Kidney (tissue), 14 donors: ENCODE measurements around the gene HOXA9. TPM values are rescaled to one million over a fixed set of nuclear protein-coding genes. Genes with fewer than 3 reads are reported as not detected.

Experiments
- DNase-seq, 5 donors: peaks; one replicate each; pipeline ENCODE4 v3.0.0-alpha.2; 2013 to 2020
- FAIRE-seq: peaks from 2 replicates; lab custom pipeline; 2012; peaks lifted over from hg19 to GRCh38; lab: Jason Lieb, UNC
- H3K27ac ChIP-seq, 2 donors: one replicate each; pipeline ENCODE4 v1.7.0; 2013; ENCODE audit warnings: low read depth in 2 of 2, low read length in 2 of 2, inconsistent platforms in 1 of 2
- H3K27me3 ChIP-seq: one replicate; pipeline ENCODE4 v1.7.1; 2013; ENCODE audit warnings: low read length, inconsistent platforms; ENCODE audit not compliant: control insufficient read depth, insufficient read depth
- H3K36me3 ChIP-seq, 3 donors: one replicate each; pipeline versions ENCODE4 v1.7.0 to v1.7.1; 2013; ENCODE audit warnings: low read length in 3 of 3, control low read depth in 1 of 3, inconsistent platforms in 1 of 3; ENCODE audit not compliant: insufficient read depth in 3 of 3, control insufficient read depth in 2 of 3
- H3K4me1 ChIP-seq, 3 donors: one replicate each; pipeline versions ENCODE4 v1.7.0 to v1.7.1; 2013; ENCODE audit warnings: low read length in 3 of 3, inconsistent platforms in 1 of 3, low read depth in 1 of 3; ENCODE audit not compliant: control insufficient read depth in 2 of 3, insufficient read depth in 2 of 3
- H3K4me3 ChIP-seq, 3 donors: one replicate each; pipeline versions ENCODE4 v1.7.0 to v1.8.1; 2013; ENCODE audit warnings: low read length in 3 of 3, control low read depth in 1 of 3, inconsistent platforms in 1 of 3
- H3K9ac ChIP-seq, 3 donors: one replicate each; pipeline versions ENCODE4 v1.7.0 to v1.7.1; 2013; ENCODE audit warnings: low read length in 3 of 3, control low read depth in 1 of 3, inconsistent platforms in 1 of 3
- H3K9me3 ChIP-seq, 3 donors: one replicate each; pipeline versions ENCODE4 v1.7.0 to v1.7.1; 2013; ENCODE audit warnings: low read length in 3 of 3, control low read depth in 1 of 3, inconsistent platforms in 1 of 3; ENCODE audit not compliant: control insufficient read depth in 2 of 3, insufficient read depth in 1 of 3
- CTCF ChIP-seq: IDR thresholded peaks from 3 replicates; pipeline ENCODE4 v1.5.1; 2012; ENCODE audit warnings: mild to moderate bottlenecking, moderate library complexity, borderline replicate concordance; ENCODE audit not compliant: insufficient read depth; ENCODE audit errors: extremely low read depth
- intact Hi-C: fragments of 100-400 bp; cut with DNase I; formaldehyde crosslinking; loops from one replicate; pipeline ENCODE4 v1.11.1; 2022
- polyA plus RNA-seq: library from polyadenylated mRNA; stranded (reverse); fragments of 350-450 nt; fragmentation: Illumina TruSeq; extraction: RNeasy Lipid Tissue Mini Kit (QIAGEN cat#74804); gene quantifications from one replicate; pipeline ENCODE4 v1.2.3, GENCODE V29; 2014; ENCODE audit warnings: low read depth, low replicate concordance; ENCODE audit not compliant: insufficient read depth
- total RNA-seq: library from RNA; stranded (reverse); fragmentation: NEBNext Ultra II Directional; extraction: Animal tissue kit (Norgen Biotek cat#: 25700); gene quantifications from one replicate; pipeline ENCODE4 v1.2.1, GENCODE V29; 2021
- donor health status: control.
- donor health status: control.
- donor health status: control.
- donor health status: control.
- donor health status: control.
- donor health status: DM: yes; HTN: yes; CAD: no.
- donor health status: Normal renal cell carcinoma (clear cell type).

Gene HOXA9
- total and polyA plus RNA-seq, 2 donors from 2014 or later = 36.7 to 36.8 TPM

- no peaks in the 10 kb centered on the region for H3K27me3 ChIP-seq
- FAIRE-seq = no peak
- H3K4me3 ChIP-seq = peak overlapping the region; percentile 49 to 83 (median 60)
- H3K9me3 ChIP-seq = no peaks in the 10 kb centered on the region
- H3K4me1 ChIP-seq = peaks cover 0 to 16% (median 10%) of the 10 kb centered on the region in 3 donors
- H3K9ac ChIP-seq = peak overlapping the region in 2 of 3 donors; percentile 51 to 73
- H3K27ac ChIP-seq = peak overlapping the region; percentile 97 to 98
- intact Hi-C loops = no loop called here
- no peak for TF ChIP-seq CTCF
- H3K36me3 ChIP-seq = peaks cover under 1 to 4% (median 2%) of the 10 kb centered on the region in 3 donors
- DNase-seq = peak in 4 of 5 donors; percentile 41 to 89 (median 85)
These were observed 18.7 kb downstream of the HOXA9 start for GRCh38 chr7:27146491-27147198.

GRCh38 chr7:27145914-27146412 is 19.4 kb downstream of the HOXA9 start:
- Histone ChIP-seq H3K9me3 (no peaks in the 10 kb centered on the region), H3K36me3 (peaks cover 2 to 9% (median 7%) of the 10 kb centered on the region in 3 donors), H3K27me3 (no peaks in the 10 kb centered on the region), H3K4me1 (peaks cover 0 to 17% (median 10%) of the 10 kb centered on the region in 3 donors), H3K4me3 (peak overlapping the region in 1 of 3 donors; percentile 83), H3K9ac (peak overlapping the region in 2 of 3 donors; percentile 51 to 73), H3K27ac (peak overlapping the region; percentile 97 to 98)
- FAIRE-seq (no peak), DNase-seq (no peak)
- intact Hi-C loops = no loop called here
- no peak for TF ChIP-seq CTCF

GRCh38 chr7:27145165-27145913 is 20.0 kb downstream of the HOXA9 start:
- peak overlapping the region; percentile 5 to 73 (median 48) for H3K9ac ChIP-seq
- H3K4me1 ChIP-seq = peaks cover 0 to 14% (median 10%) of the 10 kb centered on the region in 3 donors
- intact Hi-C loops = no loop called here
- H3K4me3 ChIP-seq = peak overlapping the region in 1 of 3 donors; percentile 83
- DNase-seq (peak in 3 of 5 donors; percentile 48 to 76 (median 64)), FAIRE-seq (no peak)
- no peaks in the 10 kb centered on the region for H3K9me3 ChIP-seq
- peaks cover 2 to 12% (median 7%) of the 10 kb centered on the region in 3 donors for H3K36me3 ChIP-seq
- TF ChIP-seq CTCF = no peak
- no peaks in the 10 kb centered on the region for H3K27me3 ChIP-seq
- H3K27ac ChIP-seq = peak overlapping the region; percentile 97 to 98
